ENCODE measurements around the gene ARFGAP1.

- TF ChIP-seq CTCF (IDR thresholded peaks at IDR 0.05; ENCODE audit: borderline replicate concordance, extremely low read depth, low read length, poor library complexity, severe bottlenecking), result no peak
- no peak for TF ChIP-seq EZH2 (IDR thresholded peaks at IDR 0.05; ENCODE audit: borderline replicate concordance, low read depth, low read length, severe bottlenecking)
Measured at GRCh38 chr20:63249891-63250290, 22.7 kb upstream of the ARFGAP1 start.

All from DND-41 (cell line).